ELF-1 (cell line): ENCODE measurements around the gene SPATA33.
A peak's percentile ranks its signal among the peaks of the same experiment; 100 is the strongest.
"Not testable (repeated sequence)": the region's sequence is repeated elsewhere in the genome, so short reads cannot be mapped to it uniquely, and the experiment has no call there.

Source experiments
- DNase-seq: peaks from one replicate; pipeline ENCODE4 v3.0.0-alpha.2; 2016; ENCODE audit warnings: low read depth, low spot score

SPATA33 gene

GRCh38 chr16:89693931-89694783 is 36.5 kb downstream of the SPATA33 start:
- DNase-seq, result no peak

- DNase-seq, result not testable (repeated sequence)
These were observed 37.1 kb downstream of the SPATA33 start for GRCh38 chr16:89694784-89695085.

GRCh38 chr16:89695086-89695874 is 37.6 kb downstream of the SPATA33 start:
- no peak for DNase-seq

GRCh38 chr16:89695875-89696669 is 38.4 kb downstream of the SPATA33 start:
- DNase-seq, result no peak

- DNase-seq, result no peak
These were observed 39.1 kb downstream of the SPATA33 start for GRCh38 chr16:89696670-89697128.

- no peak for DNase-seq
These were observed 39.6 kb downstream of the SPATA33 start for GRCh38 chr16:89697161-89697615.

GRCh38 chr16:89697616-89698331 is 40.1 kb downstream of the SPATA33 start:
- DNase-seq, result no peak

- not testable (repeated sequence) for DNase-seq
These were observed 41.1 kb downstream of the SPATA33 start for GRCh38 chr16:89698717-89699116.

- DNase-seq, result not testable (repeated sequence)
These were observed 42.0 kb downstream of the SPATA33 start for GRCh38 chr16:89699629-89700099.

GRCh38 chr16:89700100-89700648 is 42.5 kb downstream of the SPATA33 start:
- DNase-seq, result peak; percentile 100

GRCh38 chr16:89700649-89701424 is 43.2 kb downstream of the SPATA33 start:
- DNase-seq, result peak; percentile 71

GRCh38 chr16:89701425-89702406 is 44.1 kb downstream of the SPATA33 start, which contains the start of gene SPATA2L:
TSS of gene SPATA2L (minus strand) at chr16:89701705. CDS start at chr16:89701232, 473 bp downstream.
- peak; percentile 96 for DNase-seq

GRCh38 chr16:89704281-89704680 is 46.6 kb downstream of the SPATA33 start:
- DNase-seq, result no peak

GRCh38 chr16:89705006-89705405 is 47.4 kb downstream of the SPATA33 start:
- no peak for DNase-seq

GRCh38 chr16:89706518-89707260 is 49.1 kb downstream of the SPATA33 start:
- DNase-seq, result no peak

- no peak for DNase-seq
These were observed 50.1 kb downstream of the SPATA33 start for GRCh38 chr16:89707695-89708094.

GRCh38 chr16:89708481-89708931 is 50.9 kb downstream of the SPATA33 start:
- no peak for DNase-seq

GRCh38 chr16:89709166-89709565 is 51.5 kb downstream of the SPATA33 start:
- peak; percentile 61 for DNase-seq
